ENCODE measurements around the gene LRMDA.

Gene LRMDA

DNA sequence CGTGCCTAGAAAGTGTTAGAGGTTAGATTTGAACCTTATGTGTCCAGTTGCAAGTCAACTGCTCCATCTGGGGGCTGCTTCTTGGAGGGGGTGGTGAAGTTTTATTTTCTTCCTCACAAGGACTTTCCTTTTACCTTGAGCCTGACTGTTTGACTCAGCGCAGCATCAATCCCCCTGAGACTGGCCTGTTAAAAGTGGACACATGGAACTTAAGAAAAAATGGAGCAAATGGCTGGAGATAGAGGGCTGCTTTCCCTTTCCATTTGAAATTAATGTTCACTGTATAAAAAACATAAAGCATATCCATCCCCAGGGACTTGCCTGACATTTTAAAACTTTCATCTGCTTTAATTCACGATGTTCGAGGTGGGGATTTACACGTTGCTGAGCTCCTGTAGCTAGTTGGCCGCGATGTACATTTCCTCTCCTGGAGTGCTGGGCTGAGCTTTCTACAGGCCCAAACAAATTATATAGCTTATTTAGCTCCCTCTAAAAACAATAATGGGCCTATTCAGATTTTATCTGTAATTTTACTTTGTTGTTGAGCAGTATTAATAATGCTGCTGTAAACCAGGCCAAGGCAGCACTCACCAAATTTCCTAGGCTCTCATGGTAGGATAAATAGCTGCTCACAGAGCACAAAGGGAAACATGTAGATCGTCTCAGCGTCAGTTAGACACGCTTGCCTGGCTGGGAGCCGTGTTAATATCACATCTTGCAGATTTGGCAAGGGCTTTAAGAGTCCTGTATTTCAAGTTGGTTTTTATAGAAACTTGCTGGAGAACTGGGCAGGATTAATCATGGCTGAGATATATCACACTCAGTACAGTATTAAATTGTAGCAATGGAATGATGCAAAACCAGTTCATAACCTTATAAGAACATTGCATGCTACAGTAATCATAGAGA, 251.5 kb downstream of the LRMDA start:
- DNase-seq, result no peak

DNA sequence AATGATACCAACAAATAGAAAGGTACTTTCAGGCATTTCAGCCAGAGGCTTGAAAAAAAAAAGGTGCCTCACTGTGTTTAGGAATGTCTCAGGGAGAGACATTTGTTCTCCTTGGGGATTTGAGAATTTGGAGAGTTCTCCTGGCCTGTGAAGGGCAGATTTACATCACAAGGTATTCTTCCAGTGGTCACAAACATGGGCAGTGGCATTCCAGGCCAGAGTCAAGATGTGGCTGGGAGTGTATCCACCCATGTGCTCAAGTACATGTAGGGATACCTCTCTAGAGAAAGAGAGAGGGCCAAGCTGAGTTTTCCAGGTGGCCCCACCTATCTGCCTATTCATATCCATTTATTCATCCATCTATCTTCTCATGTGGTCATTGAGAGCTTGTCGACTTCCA, 253.8 kb downstream of the LRMDA start:
- DNase-seq, result no peak

DNA sequence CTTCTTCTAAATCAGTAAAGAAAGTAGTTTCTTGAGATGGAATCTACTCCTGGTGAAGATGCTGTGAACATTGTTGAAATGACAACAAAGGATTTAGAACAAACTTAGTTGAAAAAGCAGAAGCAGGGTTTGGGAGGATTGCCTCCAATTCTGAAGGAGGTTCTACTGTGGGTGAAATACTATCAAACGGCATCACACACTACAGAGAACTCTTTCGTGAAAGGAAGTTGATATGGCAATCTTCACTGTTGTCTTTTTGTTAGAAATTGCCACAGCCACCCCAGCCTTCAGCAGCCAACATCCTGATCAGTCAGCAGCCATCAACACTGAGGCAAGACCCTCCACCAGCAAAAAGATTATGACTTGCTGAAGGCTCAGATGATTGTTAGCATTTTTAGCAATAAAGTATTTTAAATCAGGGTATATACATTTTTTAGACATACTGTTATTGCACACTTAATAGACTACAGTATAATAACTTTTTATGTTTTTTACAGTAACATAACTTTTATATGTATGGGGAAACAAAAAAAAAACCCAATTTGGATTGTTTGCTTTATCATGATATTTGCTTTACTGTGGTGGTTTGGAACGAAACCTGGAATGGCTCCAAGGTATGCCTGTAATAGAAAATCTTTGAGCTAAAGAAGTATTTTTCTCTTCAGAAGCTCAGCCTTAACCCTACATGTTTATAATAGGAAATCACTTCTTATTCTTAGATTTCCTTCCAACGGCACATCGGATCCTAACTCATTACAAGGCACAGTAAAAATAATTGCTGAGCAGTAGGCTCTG, 257.3 kb downstream of the LRMDA start:
- no peak for DNase-seq

DNA sequence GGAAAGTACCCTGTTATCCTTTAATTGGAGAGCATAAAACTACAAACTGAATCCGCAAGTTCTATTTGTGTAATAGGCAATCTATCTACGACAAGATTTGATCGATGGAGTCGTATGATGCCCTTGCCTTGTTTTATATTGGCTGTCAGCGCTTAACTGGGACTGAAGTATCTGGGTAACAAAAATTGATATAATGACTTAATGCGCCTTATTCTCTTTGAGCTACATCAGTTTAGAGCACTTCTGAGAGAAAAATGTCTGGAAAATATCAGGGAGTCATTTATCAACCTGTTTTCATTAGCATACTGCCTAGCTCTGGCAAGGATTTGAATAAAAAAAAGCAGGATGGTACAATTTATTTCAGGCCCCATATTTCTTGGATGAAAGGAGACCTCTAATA, 262.1 kb downstream of the LRMDA start:
- no peak for DNase-seq

DNA sequence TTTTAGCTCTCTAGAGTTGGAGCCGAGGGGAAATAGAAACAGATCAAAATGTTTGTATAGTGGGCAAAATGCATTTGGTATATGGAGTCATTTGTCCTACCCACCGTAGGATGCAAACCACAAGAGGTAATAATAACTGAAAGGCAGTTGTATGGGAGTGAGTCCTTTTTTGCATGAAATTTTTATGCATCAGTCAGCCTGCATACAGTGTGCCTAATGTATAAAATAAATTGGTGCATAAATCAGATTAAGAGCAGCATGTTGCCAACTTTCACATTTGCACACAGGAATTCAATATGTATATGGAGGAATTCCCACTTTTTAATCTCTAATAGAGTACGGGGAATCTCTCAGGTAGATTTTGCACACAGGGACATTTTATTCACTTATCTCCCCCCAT, 262.8 kb downstream of the LRMDA start:
- DNase-seq, result no peak

DNA sequence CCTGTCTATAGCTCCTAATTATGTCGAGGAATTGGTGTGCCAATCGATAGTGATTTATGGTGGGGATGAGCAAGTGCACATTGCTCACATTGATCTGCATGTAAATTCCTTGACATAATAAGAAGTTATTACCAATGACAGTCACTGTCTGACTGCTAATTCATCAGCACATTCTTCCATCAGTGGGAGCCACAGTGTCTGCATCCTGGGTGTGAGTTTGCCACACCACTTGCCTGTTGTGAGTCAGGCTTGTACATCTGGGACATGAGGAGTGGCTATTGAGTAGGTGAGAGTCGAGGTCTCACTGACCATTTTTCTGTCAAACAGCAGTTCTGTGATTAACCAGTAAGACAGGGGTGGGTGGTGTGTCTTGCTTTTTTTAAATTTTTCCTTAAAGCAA, 263.4 kb downstream of the LRMDA start:
- DNase-seq, result no peak

DNA sequence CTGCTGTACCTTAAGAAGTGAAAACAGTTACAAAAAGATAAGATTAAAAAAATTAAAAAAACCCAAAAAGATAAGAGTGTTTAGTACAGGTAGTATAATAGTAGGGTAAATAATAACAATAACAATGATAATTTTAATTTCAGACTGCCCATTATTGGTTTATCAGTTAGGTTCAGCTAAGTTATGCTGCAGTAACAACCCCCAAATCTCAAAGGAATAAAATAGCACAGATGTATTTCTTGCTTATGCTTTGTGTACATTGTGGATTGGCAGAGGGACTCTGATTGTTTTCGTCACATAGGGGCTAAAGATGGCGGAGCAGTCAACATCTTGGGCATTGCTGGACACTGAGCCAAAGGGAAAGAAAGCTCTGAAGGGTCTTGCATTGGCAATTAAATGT, 264.6 kb downstream of the LRMDA start:
- no peak for DNase-seq

DNA sequence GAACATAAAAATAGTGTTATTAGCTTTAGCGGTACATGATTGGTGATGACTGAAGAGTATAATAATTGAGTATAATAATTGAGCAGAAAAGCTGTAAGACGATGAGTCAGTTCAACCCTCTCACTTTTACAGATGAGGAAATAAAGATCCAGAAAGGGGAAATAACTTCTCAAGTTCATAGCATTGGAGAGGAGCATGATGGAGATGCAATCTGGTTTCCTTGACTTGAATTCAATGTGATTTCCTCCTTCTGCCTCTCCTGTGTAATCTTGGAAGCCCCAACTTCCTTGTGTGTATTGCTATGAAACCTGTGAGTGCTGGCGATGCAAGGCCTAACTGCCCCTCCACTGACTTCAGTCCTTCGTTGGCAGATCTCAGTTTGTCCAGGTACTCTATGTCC, 265.1 kb downstream of the LRMDA start:
- DNase-seq, result no peak

DNA sequence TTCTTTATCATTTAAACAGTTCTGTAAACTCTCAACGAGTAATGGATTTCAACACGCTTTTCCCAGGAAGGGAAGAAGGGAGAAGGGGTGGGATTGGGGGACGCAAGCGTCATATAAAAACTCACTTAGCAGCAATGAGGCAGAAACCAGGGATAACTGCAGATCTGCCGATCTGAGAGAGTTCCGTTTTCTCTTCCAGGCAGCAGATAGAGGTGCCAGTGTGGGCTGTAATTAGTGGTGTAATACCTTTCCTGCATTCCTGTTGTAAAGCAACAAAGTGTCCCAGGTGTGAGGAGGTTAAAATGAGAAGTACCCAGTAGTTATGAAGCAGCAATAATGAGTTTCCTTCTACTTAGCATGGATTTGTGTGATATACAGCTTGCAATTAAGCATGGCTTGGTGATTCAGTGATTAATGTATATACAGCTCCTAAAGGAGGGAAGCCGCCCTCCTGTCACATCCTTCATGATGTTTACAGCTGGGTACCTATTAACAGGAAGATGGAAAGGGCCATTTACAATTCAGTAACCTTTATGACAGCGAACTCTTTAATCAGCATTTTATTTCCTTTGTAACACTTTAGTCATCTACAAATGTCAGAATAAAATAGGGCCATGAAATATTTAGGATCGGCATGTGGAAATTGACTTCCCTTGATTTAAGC, 271.9 kb downstream of the LRMDA start:
- no peak for DNase-seq

DNA sequence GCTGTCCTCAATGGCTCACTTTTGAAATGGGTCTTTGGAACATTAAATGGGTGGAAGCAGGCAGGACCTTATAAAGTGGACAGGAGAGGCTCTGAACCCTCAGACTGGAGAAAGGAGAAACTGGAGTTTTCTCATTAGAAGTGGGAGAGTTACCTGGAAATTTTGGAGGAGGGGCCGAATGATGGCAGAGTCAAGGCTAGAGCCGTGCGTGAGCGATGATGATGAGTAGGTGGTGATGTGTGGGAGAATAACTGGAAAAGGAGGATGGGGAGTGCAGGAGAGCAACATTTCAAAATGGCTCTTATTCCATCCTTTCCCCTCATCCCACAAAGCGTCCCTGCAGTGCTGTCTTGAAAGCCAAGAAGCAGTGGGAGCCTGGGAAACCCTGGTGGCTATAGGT, 274.0 kb downstream of the LRMDA start:
- no peak for DNase-seq

DNA sequence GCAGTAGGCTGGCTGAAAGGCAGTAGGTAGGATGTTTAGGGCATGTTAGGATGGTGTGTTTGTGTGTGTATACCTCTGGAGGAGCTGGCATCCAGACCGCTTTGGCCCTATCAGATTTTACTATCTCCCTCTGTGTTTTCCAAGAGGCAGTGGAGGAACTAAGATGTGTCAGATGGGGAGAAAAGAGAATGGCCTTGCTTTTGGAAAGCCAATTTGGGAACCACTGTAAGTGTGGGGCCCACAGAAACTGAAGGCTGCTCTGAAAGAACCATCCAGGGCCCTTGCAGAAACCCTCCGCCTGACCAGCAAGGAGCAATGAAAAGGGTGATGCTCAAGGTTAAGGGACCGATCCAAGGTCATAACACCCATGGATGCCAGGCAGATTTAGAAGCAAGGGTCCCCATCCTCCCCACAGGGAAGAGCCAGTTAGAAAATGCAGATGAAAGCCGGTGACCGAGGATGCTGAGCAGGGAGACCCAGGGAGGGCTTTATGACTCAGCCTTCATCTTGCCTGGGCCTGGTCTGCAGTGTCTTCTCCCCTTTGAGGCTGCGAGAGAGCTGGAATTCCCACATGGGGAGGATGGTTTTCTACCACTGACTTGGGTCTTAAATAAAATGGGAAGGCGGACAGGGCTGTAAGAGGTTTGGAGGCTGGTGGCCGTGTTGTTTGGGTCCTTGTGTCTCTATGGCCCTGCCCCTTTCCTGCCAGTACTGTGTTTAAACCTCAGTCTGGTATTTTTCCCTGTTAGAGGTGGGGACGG, 275.8 kb downstream of the LRMDA start:
- DNase-seq, result no peak

DNA sequence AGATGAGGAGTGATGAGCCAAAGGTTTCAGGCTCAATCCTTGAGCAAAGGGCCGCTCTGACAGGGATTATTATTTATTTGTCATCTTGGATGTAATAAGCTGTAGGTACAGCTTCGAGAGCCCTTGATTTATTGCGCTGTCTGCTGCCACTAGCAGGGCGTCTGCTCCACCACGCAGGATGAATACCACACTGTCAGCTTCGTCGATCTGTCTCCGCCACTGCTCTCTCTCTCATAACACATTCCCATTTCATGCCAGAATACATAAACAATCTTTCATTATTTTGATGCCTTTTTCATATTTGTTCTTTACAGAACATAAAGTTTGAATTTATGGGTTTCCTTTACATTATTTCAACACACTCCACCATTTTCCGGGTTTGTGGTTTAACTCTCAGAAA, 276.6 kb downstream of the LRMDA start:
- DNase-seq, result peak; percentile 12

DNA sequence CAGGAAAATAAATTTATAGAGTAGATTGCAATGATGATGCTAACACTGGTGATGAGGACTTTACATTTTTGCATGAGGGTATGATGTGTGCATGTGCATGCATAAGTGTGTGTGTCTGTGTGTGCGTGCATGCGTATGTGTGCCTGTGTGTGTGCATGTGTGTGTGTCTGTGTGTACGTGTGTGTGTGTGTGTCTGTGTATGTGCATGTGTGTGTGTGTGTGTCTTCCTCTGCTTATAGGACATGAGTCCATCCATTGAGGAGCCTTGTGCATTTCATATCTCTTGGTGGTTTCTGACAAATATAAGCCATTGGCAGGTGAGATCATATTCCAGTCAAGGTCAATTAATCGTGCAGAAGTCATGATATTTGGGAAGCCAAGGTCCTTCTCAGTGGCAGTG, 277.8 kb downstream of the LRMDA start:
- no peak for DNase-seq

DNA sequence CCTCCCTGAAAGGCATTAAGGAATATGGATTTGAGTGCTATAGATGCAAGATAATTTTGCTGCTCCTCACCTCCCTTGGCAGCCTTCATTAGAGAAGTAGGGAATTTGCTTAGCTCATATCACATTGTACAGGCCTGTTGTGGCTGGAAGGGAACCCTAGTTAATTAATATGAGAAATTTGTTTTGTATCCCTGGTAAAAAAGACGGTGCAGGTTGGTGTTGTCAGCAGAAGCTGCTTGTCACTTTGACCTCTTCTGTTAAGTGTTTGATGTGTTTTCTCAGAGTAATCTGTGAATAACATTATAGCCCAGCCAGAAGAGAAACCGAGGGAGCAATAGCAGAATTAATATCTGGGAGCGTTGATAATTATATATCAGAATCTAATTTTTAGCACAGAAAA, 278.4 kb downstream of the LRMDA start:
- no peak for DNase-seq

DNA sequence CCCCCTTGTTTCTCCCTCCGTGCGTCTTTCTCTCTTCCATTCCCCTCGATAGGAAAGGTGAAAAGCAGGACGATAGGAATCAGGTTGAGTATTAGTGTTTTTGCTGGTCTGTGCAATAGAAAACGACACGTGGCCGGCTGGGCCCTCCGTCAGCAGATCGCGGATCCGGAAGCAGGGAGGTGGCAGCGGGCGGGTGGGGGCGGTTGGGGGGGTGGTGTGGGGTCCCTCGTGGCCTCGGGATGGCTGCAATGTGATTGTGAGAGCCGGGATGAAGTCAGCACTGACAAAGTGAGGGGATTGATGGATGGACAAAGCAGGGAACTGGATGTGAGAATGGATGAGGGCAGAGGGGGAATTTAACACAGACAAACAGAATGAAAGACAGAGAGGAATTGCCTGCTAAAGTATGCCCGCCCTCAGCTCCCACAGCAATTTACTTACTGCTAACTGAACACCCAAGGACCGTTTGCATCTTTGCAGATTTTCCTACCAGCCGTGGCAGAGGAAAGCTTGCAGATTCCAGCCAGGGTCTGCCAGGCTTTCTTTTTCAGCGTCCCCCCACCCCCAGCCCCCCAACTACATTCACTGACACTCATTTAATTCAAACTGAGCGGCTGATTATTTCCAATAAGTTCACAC, 280.9 kb downstream of the LRMDA start:
- DNase-seq, result no peak

DNA sequence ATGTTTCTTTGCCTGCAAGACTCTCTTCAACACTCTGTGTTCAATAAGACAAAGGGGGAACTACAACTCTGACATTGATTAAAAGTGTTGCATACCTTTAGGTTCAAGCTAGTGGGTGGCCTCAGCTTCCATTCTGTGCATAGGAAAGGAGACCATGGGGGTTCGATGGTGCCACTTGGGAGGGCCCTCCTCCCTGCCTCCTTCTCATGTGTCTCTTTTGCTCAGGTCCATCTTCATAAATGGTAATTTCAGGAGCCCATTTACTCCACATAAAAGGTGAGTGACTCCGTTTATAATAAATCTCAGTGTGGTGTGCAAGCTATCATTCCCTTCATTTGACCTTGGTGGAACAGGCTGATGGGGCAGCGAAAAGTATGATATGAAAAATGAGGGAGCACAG, 285.1 kb downstream of the LRMDA start:
- no peak for DNase-seq

DNA sequence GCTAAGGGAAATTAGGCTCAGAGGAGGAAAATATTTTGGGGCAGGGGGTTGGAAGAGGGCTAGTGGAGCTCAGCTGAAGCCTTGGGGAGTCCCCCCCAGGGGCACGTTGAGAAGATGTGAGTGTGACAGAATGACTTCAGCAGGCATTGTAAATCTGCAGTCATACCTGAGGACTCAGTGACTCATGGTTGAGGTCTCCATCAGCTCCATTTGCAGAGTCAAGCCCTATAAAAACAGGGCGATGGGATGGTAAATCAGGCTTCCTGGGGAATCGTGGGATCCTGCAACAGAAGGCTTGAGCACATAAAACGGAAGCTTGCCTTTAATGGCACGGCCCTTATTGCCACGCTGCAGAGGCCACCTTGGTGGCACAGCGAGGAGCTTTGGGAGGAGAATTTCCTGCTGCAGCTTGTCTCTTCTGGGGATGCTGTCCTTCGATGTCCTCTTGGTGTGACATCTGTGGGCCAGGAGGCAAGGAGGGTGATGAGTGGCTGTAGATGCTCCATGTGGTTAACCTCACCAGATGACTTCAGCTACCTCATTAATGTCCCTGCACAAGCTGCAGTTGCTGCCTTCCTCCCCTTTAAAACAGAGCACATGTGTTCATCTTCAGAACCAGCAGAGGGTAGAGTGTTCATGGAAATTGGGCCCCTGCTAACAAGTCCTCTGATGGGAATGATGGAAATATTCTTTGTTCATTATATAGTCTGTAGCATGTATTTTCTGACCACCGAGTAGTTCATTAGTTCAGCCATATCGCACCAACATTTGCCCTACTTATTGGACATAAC, 285.9 kb downstream of the LRMDA start:
- DNase-seq, result no peak

DNA sequence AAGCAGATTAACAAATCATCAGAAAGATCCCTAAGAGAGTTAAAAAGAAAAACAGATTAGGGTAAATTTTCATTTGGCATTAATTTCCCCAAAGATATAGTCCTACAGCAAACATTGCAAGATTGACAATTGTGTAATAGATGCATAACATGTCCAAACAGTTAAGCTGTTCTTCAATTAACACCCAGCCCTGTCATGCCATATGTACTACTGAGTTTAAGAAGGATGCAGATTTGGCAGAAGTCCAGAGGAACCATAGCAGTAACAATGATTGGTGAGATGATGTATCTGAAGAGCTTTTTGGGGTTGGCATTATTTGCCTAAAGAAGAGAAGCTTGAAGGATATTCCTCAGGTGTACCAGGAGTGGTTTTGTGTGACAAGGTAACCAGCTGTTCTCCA, 287.6 kb downstream of the LRMDA start:
- peak; percentile 74 for DNase-seq

DNA sequence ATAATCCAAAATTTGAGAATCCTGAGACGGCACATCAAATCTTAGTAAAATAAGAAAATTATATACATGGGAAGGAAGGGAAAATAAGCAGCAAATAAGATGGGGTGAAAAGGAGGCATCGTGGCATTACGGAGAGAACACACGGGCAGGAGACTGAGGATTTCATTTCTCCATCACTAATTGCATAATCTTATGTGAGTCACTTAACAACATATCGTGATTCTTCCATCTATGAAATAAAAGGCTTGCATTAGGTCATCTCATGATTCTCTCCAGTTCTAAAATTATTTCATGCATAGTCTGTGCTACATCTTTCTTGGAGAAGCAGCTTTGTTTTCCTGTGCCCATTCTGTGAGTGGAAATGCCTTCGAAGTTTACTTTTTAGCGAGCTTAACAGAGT, 288.7 kb downstream of the LRMDA start:
- DNase-seq, result no peak

DNA sequence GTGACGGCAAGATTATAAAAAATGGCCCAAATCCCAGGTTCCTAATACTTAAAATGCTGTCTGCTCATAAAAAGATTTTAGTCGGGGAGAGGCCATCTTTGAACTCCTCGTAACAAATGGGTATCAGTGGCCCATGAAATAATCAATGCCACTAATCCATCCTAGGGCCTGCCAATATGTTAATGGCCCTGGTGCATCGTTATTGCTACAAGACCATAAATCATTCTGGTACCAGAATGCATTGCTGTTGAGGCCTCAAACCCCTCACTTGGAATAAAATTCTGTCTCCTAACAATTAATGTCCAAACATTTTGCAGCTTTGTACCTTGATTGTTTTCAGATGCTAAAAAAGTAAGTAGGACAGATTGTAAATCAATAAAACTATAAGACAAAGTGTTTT, 290.6 kb downstream of the LRMDA start:
- no peak for DNase-seq

DNA sequence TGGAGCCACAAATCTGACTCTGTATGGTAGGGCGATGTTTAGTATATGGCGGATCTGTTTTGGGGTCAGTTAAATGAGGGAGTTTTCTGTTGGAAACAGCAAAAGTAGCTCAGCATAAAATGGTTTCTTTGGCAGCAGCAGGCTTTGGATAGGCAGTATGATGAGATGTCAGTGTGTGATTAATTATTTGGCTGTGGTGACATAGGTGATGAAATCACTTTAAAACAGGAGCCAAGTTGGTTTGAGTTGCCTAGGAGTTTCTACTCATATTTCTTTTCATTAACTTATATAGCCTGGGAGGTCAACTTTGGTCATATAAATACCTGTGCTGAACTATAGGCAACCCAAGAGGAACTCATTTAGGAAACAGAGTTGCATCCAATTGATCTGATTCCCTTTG, 291.2 kb downstream of the LRMDA start:
- DNase-seq, result no peak

Measured in NCI-H187 treated with DMSO at 0.1 percent for 48 hours (cell line).